Measurements from ENCODE around the gene CNTNAP2.

DNA sequence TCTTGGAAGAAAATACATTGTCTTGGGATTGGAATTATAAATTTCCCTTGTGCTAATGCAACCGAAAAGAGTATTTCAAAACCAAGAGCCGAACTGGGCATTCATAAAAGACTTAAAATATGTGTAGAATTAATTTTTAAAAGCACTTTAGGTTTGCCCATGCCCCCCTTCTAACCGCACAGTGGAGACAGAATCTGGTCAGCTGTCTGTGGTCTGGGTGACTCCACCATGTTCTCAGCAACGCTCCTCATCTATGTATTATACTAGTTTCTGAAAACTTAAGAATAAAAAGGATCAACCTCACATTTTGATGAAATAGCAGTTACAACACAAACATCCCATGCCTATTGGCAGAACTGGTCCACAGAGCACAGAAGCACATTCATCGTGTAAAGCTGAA, 2281.4 kb downstream of the CNTNAP2 start:
- TF ChIP-seq, protein P1, sequence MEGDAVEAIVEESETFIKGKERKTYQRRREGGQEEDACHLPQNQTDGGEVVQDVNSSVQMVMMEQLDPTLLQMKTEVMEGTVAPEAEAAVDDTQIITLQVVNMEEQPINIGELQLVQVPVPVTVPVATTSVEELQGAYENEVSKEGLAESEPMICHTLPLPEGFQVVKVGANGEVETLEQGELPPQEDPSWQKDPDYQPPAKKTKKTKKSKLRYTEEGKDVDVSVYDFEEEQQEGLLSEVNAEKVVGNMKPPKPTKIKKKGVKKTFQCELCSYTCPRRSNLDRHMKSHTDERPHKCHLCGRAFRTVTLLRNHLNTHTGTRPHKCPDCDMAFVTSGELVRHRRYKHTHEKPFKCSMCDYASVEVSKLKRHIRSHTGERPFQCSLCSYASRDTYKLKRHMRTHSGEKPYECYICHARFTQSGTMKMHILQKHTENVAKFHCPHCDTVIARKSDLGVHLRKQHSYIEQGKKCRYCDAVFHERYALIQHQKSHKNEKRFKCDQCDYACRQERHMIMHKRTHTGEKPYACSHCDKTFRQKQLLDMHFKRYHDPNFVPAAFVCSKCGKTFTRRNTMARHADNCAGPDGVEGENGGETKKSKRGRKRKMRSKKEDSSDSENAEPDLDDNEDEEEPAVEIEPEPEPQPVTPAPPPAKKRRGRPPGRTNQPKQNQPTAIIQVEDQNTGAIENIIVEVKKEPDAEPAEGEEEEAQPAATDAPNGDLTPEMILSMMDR (IDR thresholded peaks at IDR 0.05): no peak
- no peak for TF ChIP-seq POLR2A (IDR thresholded peaks at IDR 0.05)

Data from testis (tissue), 2 donors.